B cell (primary cell): ENCODE data around the gene ORC4.
"Not testable (repeated sequence)": the region's sequence is repeated elsewhere in the genome, so short reads cannot be mapped to it uniquely, and the experiment has no call there.

ENCODE experiments used
- CTCF ChIP-seq: fragments of 200-600 bp; IDR thresholded peaks from one replicate; pipeline ENCODE4 v1.8.0; 2022; ENCODE audit warnings: antibody characterized with exemption, mild to moderate bottlenecking
- EZH2 ChIP-seq: IDR thresholded peaks from 2 replicates; pipeline ENCODE4 v1.6.1; 2012; ENCODE audit warnings: borderline replicate concordance, low read depth, mild to moderate bottlenecking, moderate library complexity, low read length; ENCODE audit not compliant: insufficient read depth, poor library complexity, severe bottlenecking

- not testable (repeated sequence) for TF ChIP-seq CTCF, EZH2
Measured at GRCh38 chr2:148008411-148008810, 12.1 kb downstream of the ORC4 start.
